ENCODE data around the gene RGPD8.
"Not testable (repeated sequence)": the region's sequence is repeated elsewhere in the genome, so short reads cannot be mapped to it uniquely, and the experiment has no call there.

RGPD8 gene

GRCh38 chr2:112354335-112354734, 79.1 kb downstream of the RGPD8 start:
- H3K4me3 ChIP-seq (ENCODE audit: insufficient read depth, low read depth, low read length); H3K27ac ChIP-seq (ENCODE audit: insufficient read depth, low read depth, low read length, poor library complexity, severe bottlenecking); H3K36me3 ChIP-seq (ENCODE audit: control insufficient read depth, insufficient read depth, low read length); H3K27me3 ChIP-seq (ENCODE audit: control insufficient read depth, insufficient read depth, low read length, poor library complexity, severe bottlenecking); H3K9me3 ChIP-seq (ENCODE audit: control insufficient read depth, low read length); H3K4me1 ChIP-seq (ENCODE audit: control insufficient read depth, insufficient read depth, low read length): not testable (repeated sequence)
- 92 to 100% methylated on average over 2 of the region's 2 CpGs for WGBS, 2 experiments

GRCh38 chr2:112352809-112353603, 80.4 kb downstream of the RGPD8 start:
- H3K4me1 ChIP-seq (ENCODE audit: control insufficient read depth, insufficient read depth, low read length); H3K27ac ChIP-seq (ENCODE audit: insufficient read depth, low read depth, low read length, poor library complexity, severe bottlenecking); H3K9me3 ChIP-seq (ENCODE audit: control insufficient read depth, low read length); H3K4me3 ChIP-seq (ENCODE audit: insufficient read depth, low read depth, low read length); H3K27me3 ChIP-seq (ENCODE audit: control insufficient read depth, insufficient read depth, low read length, poor library complexity, severe bottlenecking); H3K36me3 ChIP-seq (ENCODE audit: control insufficient read depth, insufficient read depth, low read length): not testable (repeated sequence)
- WGBS, 2 experiments = 84 to 87% methylated on average over 7 to 9 of the region's 25 CpGs

GRCh38 chr2:112352292-112352691, 81.2 kb downstream of the RGPD8 start:
- not testable (repeated sequence) for H3K4me1 ChIP-seq (ENCODE audit: control insufficient read depth, insufficient read depth, low read length); H3K9me3 ChIP-seq (ENCODE audit: control insufficient read depth, low read length); H3K36me3 ChIP-seq (ENCODE audit: control insufficient read depth, insufficient read depth, low read length); H3K27ac ChIP-seq (ENCODE audit: insufficient read depth, low read depth, low read length, poor library complexity, severe bottlenecking); H3K27me3 ChIP-seq (ENCODE audit: control insufficient read depth, insufficient read depth, low read length, poor library complexity, severe bottlenecking); H3K4me3 ChIP-seq (ENCODE audit: insufficient read depth, low read depth, low read length)
- 88 to 97% methylated on average over 2 of the region's 2 CpGs for WGBS, 2 experiments

- Histone ChIP-seq H3K4me3 (ENCODE audit: insufficient read depth, low read depth, low read length) (no peak overlapping the region), H3K4me1 (ENCODE audit: control insufficient read depth, insufficient read depth, low read length) (no peaks in the 10 kb centered on the region), H3K27me3 (ENCODE audit: control insufficient read depth, insufficient read depth, low read length, poor library complexity, severe bottlenecking) (no peaks in the 10 kb centered on the region), H3K36me3 (ENCODE audit: control insufficient read depth, insufficient read depth, low read length) (no peaks in the 10 kb centered on the region), H3K27ac (ENCODE audit: insufficient read depth, low read depth, low read length, poor library complexity, severe bottlenecking) (no peak overlapping the region), H3K9me3 (ENCODE audit: control insufficient read depth, low read length) (no peaks in the 10 kb centered on the region)
- 93% methylated on average over 30 of the region's 30 CpGs for whole genome bisulfite sequencing, 2 experiments
Measured at GRCh38 chr2:112345030-112346027, 88.1 kb downstream of the RGPD8 start.

GRCh38 chr2:112343827-112344585, 89.4 kb downstream of the RGPD8 start:
- Histone ChIP-seq H3K27ac (ENCODE audit: insufficient read depth, low read depth, low read length, poor library complexity, severe bottlenecking) (no peak overlapping the region), H3K4me1 (ENCODE audit: control insufficient read depth, insufficient read depth, low read length) (no peaks in the 10 kb centered on the region), H3K27me3 (ENCODE audit: control insufficient read depth, insufficient read depth, low read length, poor library complexity, severe bottlenecking) (no peaks in the 10 kb centered on the region), H3K4me3 (ENCODE audit: insufficient read depth, low read depth, low read length) (no peak overlapping the region), H3K36me3 (ENCODE audit: control insufficient read depth, insufficient read depth, low read length) (no peaks in the 10 kb centered on the region), H3K9me3 (ENCODE audit: control insufficient read depth, low read length) (no peaks in the 10 kb centered on the region)
- WGBS, 2 experiments = 90 to 94% methylated on average over 1 of the region's 1 CpG

- WGBS, 2 experiments = 89 to 96% methylated on average over 2 of the region's 2 CpGs
- Histone ChIP-seq H3K4me3 (ENCODE audit: insufficient read depth, low read depth, low read length) (no peak overlapping the region), H3K36me3 (ENCODE audit: control insufficient read depth, insufficient read depth, low read length) (no peaks in the 10 kb centered on the region), H3K4me1 (ENCODE audit: control insufficient read depth, insufficient read depth, low read length) (no peaks in the 10 kb centered on the region), H3K27me3 (ENCODE audit: control insufficient read depth, insufficient read depth, low read length, poor library complexity, severe bottlenecking) (no peaks in the 10 kb centered on the region), H3K9me3 (ENCODE audit: control insufficient read depth, low read length) (no peaks in the 10 kb centered on the region), H3K27ac (ENCODE audit: insufficient read depth, low read depth, low read length, poor library complexity, severe bottlenecking) (no peak overlapping the region)
Measured at GRCh38 chr2:112342067-112342550, 91.3 kb downstream of the RGPD8 start.

GRCh38 chr2:112340475-112341267, 92.8 kb downstream of the RGPD8 start:
- Histone ChIP-seq H3K9me3 (ENCODE audit: control insufficient read depth, low read length) (no peaks in the 10 kb centered on the region), H3K4me1 (ENCODE audit: control insufficient read depth, insufficient read depth, low read length) (no peaks in the 10 kb centered on the region), H3K27ac (ENCODE audit: insufficient read depth, low read depth, low read length, poor library complexity, severe bottlenecking) (no peak overlapping the region), H3K4me3 (ENCODE audit: insufficient read depth, low read depth, low read length) (no peak overlapping the region), H3K36me3 (ENCODE audit: control insufficient read depth, insufficient read depth, low read length) (no peaks in the 10 kb centered on the region), H3K27me3 (ENCODE audit: control insufficient read depth, insufficient read depth, low read length, poor library complexity, severe bottlenecking) (no peaks in the 10 kb centered on the region)
- WGBS, 2 experiments = 92 to 96% methylated on average over 8 to 9 of the region's 9 CpGs

- Histone ChIP-seq H3K27me3 (ENCODE audit: control insufficient read depth, insufficient read depth, low read length, poor library complexity, severe bottlenecking) (no peaks in the 10 kb centered on the region), H3K4me3 (ENCODE audit: insufficient read depth, low read depth, low read length) (no peak overlapping the region), H3K36me3 (ENCODE audit: control insufficient read depth, insufficient read depth, low read length) (no peaks in the 10 kb centered on the region), H3K4me1 (ENCODE audit: control insufficient read depth, insufficient read depth, low read length) (no peaks in the 10 kb centered on the region), H3K27ac (ENCODE audit: insufficient read depth, low read depth, low read length, poor library complexity, severe bottlenecking) (no peak overlapping the region), H3K9me3 (ENCODE audit: control insufficient read depth, low read length) (no peaks in the 10 kb centered on the region)
- WGBS, 2 experiments = 97 to 100% methylated on average over 1 to 2 of the region's 2 CpGs
Measured at GRCh38 chr2:112339986-112340385, 93.5 kb downstream of the RGPD8 start.

GRCh38 chr2:112335600-112335999, 97.8 kb downstream of the RGPD8 start:
- Histone ChIP-seq H3K27ac (ENCODE audit: insufficient read depth, low read depth, low read length, poor library complexity, severe bottlenecking) (no peak overlapping the region), H3K36me3 (ENCODE audit: control insufficient read depth, insufficient read depth, low read length) (peaks cover 4% of the 10 kb centered on the region), H3K4me1 (ENCODE audit: control insufficient read depth, insufficient read depth, low read length) (no peaks in the 10 kb centered on the region), H3K27me3 (ENCODE audit: control insufficient read depth, insufficient read depth, low read length, poor library complexity, severe bottlenecking) (no peaks in the 10 kb centered on the region), H3K9me3 (ENCODE audit: control insufficient read depth, low read length) (no peaks in the 10 kb centered on the region), H3K4me3 (ENCODE audit: insufficient read depth, low read depth, low read length) (no peak overlapping the region)
- WGBS, 2 experiments = 94 to 100% methylated on average over 1 of the region's 1 CpG
